ENCODE data around the gene FBXO2.

The FBXO2 gene

DNA sequence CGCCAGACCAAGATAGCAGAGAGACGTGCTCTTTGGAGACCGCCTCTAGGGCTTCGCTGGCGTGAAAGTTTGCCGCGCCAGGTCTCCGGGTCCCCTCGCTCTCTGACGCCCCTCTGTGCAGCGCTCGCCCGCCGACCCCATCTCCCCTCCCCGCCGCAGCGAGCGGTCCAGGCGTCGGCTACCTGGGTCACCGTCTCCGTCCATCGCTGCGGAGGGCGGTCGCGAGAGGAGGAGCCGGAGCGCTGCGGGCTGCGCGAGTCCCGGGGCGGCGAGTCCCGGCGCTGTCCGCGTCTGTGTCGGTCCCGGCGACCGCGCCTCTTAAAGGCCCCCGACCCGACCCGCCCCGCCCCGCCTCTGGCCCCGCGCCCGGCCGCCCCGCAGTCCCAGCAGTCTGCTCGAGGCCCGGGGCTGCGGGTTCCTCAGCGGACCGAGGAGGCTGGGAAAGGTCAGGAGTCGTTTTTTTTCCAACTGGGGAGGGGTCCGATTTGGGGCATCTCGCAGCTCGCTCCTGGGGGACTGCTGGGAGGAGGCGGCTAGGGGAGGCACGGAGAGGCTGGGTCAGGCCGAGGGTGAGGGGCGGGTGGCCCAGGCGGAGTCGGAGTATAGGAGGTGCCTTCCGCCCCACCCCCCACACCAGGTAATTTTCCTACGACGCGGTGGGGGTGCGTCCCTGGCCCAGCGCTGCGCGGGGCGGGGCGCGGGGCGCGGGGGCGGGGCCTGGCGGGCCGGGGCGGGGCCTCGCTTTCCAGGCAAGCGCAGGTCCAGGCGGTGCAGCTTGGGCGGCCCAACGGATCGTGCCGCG lies at the start of gene FBXO2, which contains the start of gene FBXO44:
Gene FBXO2 (minus strand): TSS at position 293 of the 802 bp plus-strand sequence. CDS start 89 bp downstream, at position 204.
Gene FBXO44 (plus strand): TSS at position 741 of the 802 bp plus-strand sequence. CDS start 959 bp downstream, outside the sequence.
- peak within 1 kb of the TSS; percentile 60 for H3K4me3 ChIP-seq (ENCODE audit: low read depth, low read length)
- TF ChIP-seq CTCF (IDR thresholded peaks at IDR 0.05; ENCODE audit: low read depth, low read length), result no peak

DNA sequence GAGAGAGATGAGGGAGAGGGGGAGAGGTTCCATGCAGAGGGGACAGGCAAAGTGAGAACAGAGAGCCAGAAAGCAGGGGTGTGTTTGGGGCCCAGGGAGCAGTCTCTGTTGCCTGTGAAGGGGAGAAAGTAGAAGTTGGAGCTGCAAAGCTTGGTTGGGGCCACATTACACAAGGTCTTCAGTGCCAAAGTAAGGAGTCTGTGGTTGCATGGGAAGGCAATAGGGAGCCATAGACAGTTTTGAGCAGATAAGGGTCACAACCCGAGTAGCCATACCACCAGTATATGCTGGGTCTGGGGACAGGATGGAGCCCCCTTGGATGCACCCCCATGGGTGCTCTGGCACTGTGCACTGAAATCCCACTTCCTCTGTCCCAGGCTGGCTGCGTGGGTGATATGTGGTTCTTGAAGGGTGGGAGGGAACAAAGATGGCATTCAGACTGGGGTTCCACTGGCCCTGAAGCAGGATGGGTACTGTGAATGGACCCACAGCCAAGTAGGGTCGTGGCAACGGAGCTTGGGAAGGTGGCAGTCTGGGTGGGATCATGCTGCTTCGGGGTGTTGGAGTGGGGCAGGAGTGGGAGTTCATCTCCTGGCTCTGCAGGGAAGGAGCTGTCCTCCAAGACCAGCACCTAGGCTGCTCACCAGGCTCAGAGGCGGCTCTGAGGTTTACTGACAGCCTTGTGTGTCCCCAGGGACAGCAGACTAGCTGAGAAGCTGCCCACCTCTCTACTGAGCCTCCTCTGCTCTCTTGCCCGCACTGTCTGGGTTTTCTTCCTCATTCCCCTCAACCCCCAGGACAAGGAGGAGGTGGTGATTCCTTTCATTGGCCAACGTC lies 49.3 kb upstream of the FBXO2 start:
- TF ChIP-seq CTCF (IDR thresholded peaks at IDR 0.05; ENCODE audit: low read depth, low read length), result no peak

DNA sequence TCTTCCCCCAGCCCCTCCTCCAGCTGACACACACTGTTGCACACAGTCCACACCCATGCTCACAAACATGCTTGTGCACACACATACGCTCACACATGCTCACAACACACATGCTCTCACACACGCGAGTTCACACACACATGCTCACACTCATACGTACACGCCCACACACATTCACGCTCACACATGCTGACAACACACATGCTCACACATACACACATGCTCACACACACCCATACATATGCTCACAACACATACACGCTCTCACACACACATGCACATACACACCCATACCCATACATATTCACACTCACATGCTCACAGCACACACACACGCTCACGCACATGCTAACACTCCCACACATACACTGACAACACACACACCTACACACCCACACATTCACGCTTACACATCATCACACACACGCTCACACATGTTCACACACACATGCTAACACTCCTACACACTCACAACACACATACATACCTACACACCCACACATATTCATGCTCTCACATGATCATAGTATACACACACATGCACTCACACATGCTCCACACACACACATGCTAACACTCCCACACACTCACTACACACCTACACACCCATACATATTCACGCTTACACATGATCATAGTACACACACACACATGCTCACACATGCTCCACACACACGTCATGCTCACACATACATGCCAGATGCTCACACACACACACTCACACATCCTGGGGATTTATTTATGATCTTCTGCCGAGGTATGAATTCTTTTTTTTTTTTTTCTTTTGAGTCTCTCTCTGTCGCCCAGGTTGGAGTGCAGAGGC lies 48.0 kb upstream of the FBXO2 start:
- no peak for TF ChIP-seq CTCF (IDR thresholded peaks at IDR 0.05; ENCODE audit: low read depth, low read length)
- no peak overlapping the region for H3K4me3 ChIP-seq (ENCODE audit: low read depth, low read length)

More for the DNA sequence above, 49.3 kb upstream of the FBXO2 start:
- no peak overlapping the region for H3K4me3 ChIP-seq (ENCODE audit: low read depth, low read length)

GRCh38 chr1:11701551-11701961 lies 47.3 kb upstream of the FBXO2 start:
- TF ChIP-seq CTCF (IDR thresholded peaks at IDR 0.05; ENCODE audit: low read depth, low read length), result no peak
- no peak overlapping the region for H3K4me3 ChIP-seq (ENCODE audit: low read depth, low read length)

GRCh38 chr1:11700601-11701467 lies 46.6 kb upstream of the FBXO2 start:
- H3K4me3 ChIP-seq (ENCODE audit: low read depth, low read length), result no peak overlapping the region
- no peak for TF ChIP-seq CTCF (IDR thresholded peaks at IDR 0.05; ENCODE audit: low read depth, low read length)

GRCh38 chr1:11697893-11698210 lies 43.6 kb upstream of the FBXO2 start:
- H3K4me3 ChIP-seq (ENCODE audit: low read depth, low read length), result no peak overlapping the region
- no peak for TF ChIP-seq CTCF (IDR thresholded peaks at IDR 0.05; ENCODE audit: low read depth, low read length)

Measured in WI38 (cell line).